ENCODE measurements around the gene FAM193A.
"Not testable (repeated sequence)": the region's sequence is repeated elsewhere in the genome, so short reads cannot be mapped to it uniquely, and the experiment has no call there.

FAM193A gene

GRCh38 chr4:2722033-2722432 lies 185.6 kb downstream of the FAM193A start:
- FAIRE-seq (no peak), DNase-seq (ENCODE audit: low spot score) (no peak)

- FAIRE-seq = no peak
- DNase-seq (ENCODE audit: low spot score) = no peak
These were observed 187.3 kb downstream of the FAM193A start for GRCh38 chr4:2723751-2724150.

GRCh38 chr4:2725380-2725779 lies 188.9 kb downstream of the FAM193A start:
- no peak for FAIRE-seq
- DNase-seq (ENCODE audit: low spot score) = no peak

GRCh38 chr4:2726881-2727280 lies 190.4 kb downstream of the FAM193A start:
- FAIRE-seq; DNase-seq (ENCODE audit: low spot score): not testable (repeated sequence)

- DNase-seq (ENCODE audit: low spot score) = no peak
- FAIRE-seq = no peak
These were observed 191.8 kb downstream of the FAM193A start for GRCh38 chr4:2728221-2728620.

GRCh38 chr4:2728806-2729532 lies 192.5 kb downstream of the FAM193A start:
- no peak for FAIRE-seq
- DNase-seq (ENCODE audit: low spot score) = no peak

GRCh38 chr4:2729533-2729875 lies 193.1 kb downstream of the FAM193A start:
- FAIRE-seq (no peak), DNase-seq (ENCODE audit: low spot score) (no peak)

- FAIRE-seq = no peak
These were observed 195.5 kb downstream of the FAM193A start for GRCh38 chr4:2731907-2732317.

GRCh38 chr4:2732526-2732925 lies 196.1 kb downstream of the FAM193A start:
- no peak for DNase-seq (ENCODE audit: low spot score)

More at GRCh38 chr4:2731907-2732317, 195.5 kb downstream of the FAM193A start:
- DNase-seq (ENCODE audit: low spot score) = no peak

GRCh38 chr4:2733001-2733843 lies 196.8 kb downstream of the FAM193A start:
- DNase-seq (ENCODE audit: low spot score) (no peak), FAIRE-seq (no peak)

More at GRCh38 chr4:2732526-2732925, 196.1 kb downstream of the FAM193A start:
- no peak for FAIRE-seq

GRCh38 chr4:2733844-2734574 lies 197.6 kb downstream of the FAM193A start:
- no peak for DNase-seq (ENCODE audit: low spot score)
- FAIRE-seq = no peak

- no peak for FAIRE-seq
- DNase-seq (ENCODE audit: low spot score) = no peak
These were observed 198.2 kb downstream of the FAM193A start for GRCh38 chr4:2734612-2735011.

GRCh38 chr4:2735869-2736268 lies 199.4 kb downstream of the FAM193A start:
- no peak for DNase-seq (ENCODE audit: low spot score)
- FAIRE-seq = no peak

GRCh38 chr4:2738296-2738695 lies 201.8 kb downstream of the FAM193A start:
- not testable (repeated sequence) for DNase-seq (ENCODE audit: low spot score); FAIRE-seq

- FAIRE-seq (no peak), DNase-seq (ENCODE audit: low spot score) (no peak)
These were observed 205.2 kb downstream of the FAM193A start for GRCh38 chr4:2741626-2742025.

- FAIRE-seq = no peak
- no peak for DNase-seq (ENCODE audit: low spot score)
These were observed 205.8 kb downstream of the FAM193A start for GRCh38 chr4:2742081-2742822.

- DNase-seq (ENCODE audit: low spot score) (no peak), FAIRE-seq (no peak)
These were observed 206.5 kb downstream of the FAM193A start for GRCh38 chr4:2742823-2743517.

GRCh38 chr4:2743518-2744445 lies 207.3 kb downstream of the FAM193A start:
- no peak for FAIRE-seq

GRCh38 chr4:2744576-2745270 lies 208.3 kb downstream of the FAM193A start:
- FAIRE-seq (no peak), DNase-seq (ENCODE audit: low spot score) (no peak)

More at GRCh38 chr4:2743518-2744445, 207.3 kb downstream of the FAM193A start:
- DNase-seq (ENCODE audit: low spot score) = no peak
